NCI-H82 treated with DMSO at 0.1 percent for 48 hours (cell line): ENCODE results near the gene ENTREP3.

Source experiments
- DNase-seq: peaks from one replicate; lab custom pipeline; 2025; ENCODE audit not compliant: unreplicated experiment; lab: John Stamatoyannopoulos, UW

The ENTREP3 gene

GRCh38 chr1:155202731-155203515, 52.4 kb downstream of the ENTREP3 start:
- no peak for DNase-seq

DNA sequence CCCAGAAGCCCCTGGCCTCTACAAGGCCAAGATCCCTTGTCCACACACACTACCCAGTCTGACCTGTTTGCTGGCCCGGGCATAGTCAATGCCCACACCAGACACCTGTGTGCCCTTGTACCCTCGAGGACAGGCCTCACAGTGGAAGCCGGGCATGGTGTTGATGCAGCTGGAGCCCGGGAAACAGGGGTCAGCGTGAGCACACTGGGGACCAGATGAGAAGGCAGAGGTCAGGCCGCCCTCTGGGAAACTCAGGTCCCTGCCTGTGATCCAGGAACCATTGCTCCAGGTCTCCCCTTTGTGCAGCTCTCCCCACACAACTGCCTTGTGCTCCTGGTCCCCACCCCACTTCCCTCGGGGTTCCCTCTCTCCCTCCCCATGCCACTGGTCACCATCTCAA, 53.1 kb downstream of the ENTREP3 start:
- DNase-seq = no peak

DNA sequence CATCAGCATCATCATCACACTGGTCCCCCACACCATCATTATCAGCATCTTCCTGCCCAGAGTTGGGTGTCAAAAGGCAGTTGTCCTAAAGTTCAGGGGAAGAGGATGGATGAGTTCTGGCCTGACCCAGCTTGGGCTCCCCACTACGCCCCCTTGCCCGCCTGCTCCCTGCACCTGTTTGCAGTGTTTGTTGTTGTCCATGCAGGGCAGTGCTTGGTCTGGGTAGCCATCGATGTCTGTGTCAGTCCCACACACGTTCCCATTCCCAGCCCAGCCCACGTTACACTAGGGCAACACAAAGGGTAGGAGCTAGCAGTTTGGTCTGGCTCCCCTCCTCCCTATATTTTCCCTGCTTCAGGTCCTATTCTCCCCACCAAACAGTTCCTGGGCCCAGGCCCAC, 54.4 kb downstream of the ENTREP3 start:
- DNase-seq = no peak

DNA sequence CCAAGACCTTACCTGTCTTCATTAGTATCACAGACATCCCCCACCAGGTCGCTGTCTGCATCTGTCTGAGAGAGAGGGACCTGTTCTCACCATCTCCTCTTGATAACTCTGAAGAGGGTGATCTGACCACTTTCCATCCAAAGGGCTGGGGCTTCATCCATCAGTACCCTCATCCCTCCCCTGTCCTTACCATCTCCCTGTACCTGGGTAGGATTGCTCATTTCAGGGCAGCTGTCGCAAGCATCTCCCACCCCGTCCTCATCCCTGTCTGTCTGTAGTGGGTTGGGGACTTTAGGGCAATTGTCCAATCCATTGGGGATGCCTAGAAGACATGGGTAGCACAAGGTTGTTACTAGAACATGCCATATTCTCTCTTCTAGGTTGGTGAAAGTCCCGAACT, 55.5 kb downstream of the ENTREP3 start:
- no peak for DNase-seq

DNA sequence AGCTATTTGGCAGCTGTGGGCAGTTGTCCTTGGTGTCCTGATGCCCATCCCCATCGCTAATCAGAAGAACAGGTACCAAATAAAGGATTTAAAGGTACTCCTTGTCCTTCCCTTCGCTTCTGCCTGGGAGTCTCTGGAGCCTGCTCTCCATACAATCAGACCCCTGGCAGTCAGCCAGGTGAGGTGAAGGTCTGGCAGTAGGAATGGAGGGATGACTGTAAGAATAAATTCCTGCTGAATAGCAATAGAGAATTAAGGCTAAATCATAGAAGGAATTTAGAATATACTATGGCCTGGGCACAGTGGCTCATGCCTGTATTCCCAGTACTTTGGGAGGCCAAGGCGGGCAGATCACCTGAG, 56.8 kb downstream of the ENTREP3 start:
- DNase-seq = no peak

- no peak for DNase-seq
Observed at GRCh38 chr1:155197901-155198546, 57.3 kb downstream of the ENTREP3 start.
